SH-SY5Y (cell line): Measurements from ENCODE around the gene KCNH2.

Source experiments
- GATA2 ChIP-seq: IDR thresholded peaks from 2 replicates; pipeline ENCODE4 v1.6.1; 2011; ENCODE audit warnings: mild to moderate bottlenecking, low read depth, low read length
- GATA3 ChIP-seq: IDR thresholded peaks from 2 replicates; pipeline ENCODE4 v1.6.1; 2011; ENCODE audit warnings: low read depth, mild to moderate bottlenecking, low read length, moderate library complexity

DNA sequence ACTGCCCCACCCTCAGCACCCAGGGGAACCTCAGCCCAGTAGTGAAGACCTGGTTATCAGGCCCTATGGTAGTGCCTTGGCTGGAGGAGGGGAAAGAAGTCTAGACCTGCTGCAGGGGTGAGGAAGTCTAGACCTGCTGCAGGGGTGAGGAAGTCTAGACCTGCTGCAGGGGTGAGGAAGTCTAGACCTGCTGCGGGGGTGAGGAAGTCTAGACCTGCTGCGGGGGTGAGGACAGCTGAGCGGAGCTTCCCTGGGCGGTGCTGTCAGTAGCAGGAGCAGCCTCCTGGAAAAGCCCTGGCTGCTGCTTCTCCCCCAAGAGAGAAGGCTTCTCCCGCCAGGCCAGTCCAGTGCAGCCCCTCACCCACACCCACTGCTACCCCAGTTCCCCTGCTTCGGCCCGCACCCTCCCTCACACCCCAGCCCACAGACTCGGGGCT lies 19.0 kb upstream of the KCNH2 start:
- no peak for TF ChIP-seq GATA2
- TF ChIP-seq GATA3: no peak
